IMR-90 (cell line): Measurements from ENCODE around the gene PDE8B. TPM values are rescaled to one million over a fixed set of nuclear protein-coding genes. Genes with fewer than 3 reads are reported as not detected.

Source experiments
- ATAC-seq: fragments of 200-7000 bp; cut with Tn5 transposase; 2 replicates; pipeline ENCODE4 v1.9.1; 2020; ENCODE audit warnings: low read depth, mild to moderate bottlenecking, moderate library complexity
- BruUV-seq: library from RNA; stranded (reverse); fragments of 400-500 nt; replicated peaks from 2 replicates; lab custom pipeline; 2021; lab: Mats Ljungman, UMichigan
- CTCF ChIA-PET: fragments of 300-600 bp; formaldehyde crosslinking; extraction: SDS; loops from one replicate; lab custom pipeline; 2021; ENCODE audit warnings: antibody characterized with exemption; lab: Yijun Ruan, JAX
- POLR2A ChIA-PET: fragments of 300-600 bp; sonication (Branson Sonifier 250); formaldehyde crosslinking; loops from one replicate; lab custom pipeline; 2022; ENCODE audit warnings: antibody characterized with exemption; ENCODE audit not compliant: unreplicated experiment; lab: Charles Lee
- DNase-seq: peaks from one replicate; pipeline ENCODE4 v3.0.0; 2013
- H2AFZ ChIP-seq: replicated peaks from 2 replicates; pipeline ENCODE3; 2013; ENCODE audit warnings: low read length, mild to moderate bottlenecking; ENCODE audit not compliant: poor library complexity
- H2AK5ac ChIP-seq: 2 replicates; pipeline ENCODE4 v1.6.1; 2013; ENCODE audit warnings: low read depth, low read length, inconsistent platforms
- H2AK9ac ChIP-seq: replicated peaks from 2 replicates; pipeline ENCODE3; 2013; ENCODE audit warnings: mild to moderate bottlenecking, low read depth, low read length, moderate library complexity; ENCODE audit not compliant: poor library complexity
- H2BK120ac ChIP-seq: 2 replicates; pipeline ENCODE4 v1.6.1; 2013; ENCODE audit warnings: low read depth, low read length, inconsistent platforms
- H2BK15ac ChIP-seq: 3 replicates; pipeline ENCODE4 v1.6.1; 2013; ENCODE audit warnings: low read depth, low read length, inconsistent platforms
- H2BK20ac ChIP-seq: 2 replicates; pipeline ENCODE4 v1.6.1; 2013; ENCODE audit warnings: low read depth, mild to moderate bottlenecking, inconsistent platforms, low read length, moderate library complexity
- H2BK5ac ChIP-seq: 2 replicates; pipeline ENCODE4 v1.6.1; 2013; ENCODE audit warnings: mild to moderate bottlenecking, low read depth, low read length, inconsistent platforms; ENCODE audit not compliant: poor library complexity, severe bottlenecking
- H3K14ac ChIP-seq: replicated peaks from 2 replicates; pipeline ENCODE4 v1.6.1; 2013; ENCODE audit warnings: low read depth, low read length, inconsistent platforms
- H3K18ac ChIP-seq: 2 replicates; pipeline ENCODE4 v1.6.1; 2013; ENCODE audit warnings: low read depth, low read length, control low read depth
- H3K23ac ChIP-seq: 2 replicates; pipeline ENCODE4 v1.6.1; 2013; ENCODE audit warnings: low read depth, low read length, inconsistent platforms
- H3K27ac ChIP-seq: 2 replicates; pipeline ENCODE4 v1.5.1; 2013; ENCODE audit warnings: mild to moderate bottlenecking, control low read depth, low read length; ENCODE audit not compliant: insufficient read depth
- H3K27me3 ChIP-seq: 2 replicates; pipeline ENCODE4 v1.6.1; 2013; ENCODE audit warnings: low read length; ENCODE audit not compliant: control insufficient read depth, insufficient read depth
- H3K36me3 ChIP-seq: 2 replicates; pipeline ENCODE4 v1.6.1; 2013; ENCODE audit warnings: low read length, mixed read lengths; ENCODE audit not compliant: control insufficient read depth, insufficient read depth
- H3K4ac ChIP-seq: 2 replicates; pipeline ENCODE4 v1.6.1; 2013; ENCODE audit warnings: low read depth, low read length, inconsistent platforms
- H3K4me1 ChIP-seq: 2 replicates; pipeline ENCODE4 v1.6.1; 2013; ENCODE audit warnings: low read length, mixed read lengths; ENCODE audit not compliant: control insufficient read depth, insufficient read depth
- H3K4me2 ChIP-seq: 2 replicates; pipeline ENCODE4 v1.6.1; 2013; ENCODE audit warnings: low read depth, mild to moderate bottlenecking, control low read depth, low read length, moderate library complexity
- H3K4me3 ChIP-seq: 2 replicates; pipeline ENCODE4 v1.5.1; 2013; ENCODE audit warnings: low read depth, mild to moderate bottlenecking, control low read depth, low read length, moderate library complexity; ENCODE audit not compliant: insufficient read depth
- H3K56ac ChIP-seq: 2 replicates; pipeline ENCODE4 v1.6.1; 2013; ENCODE audit warnings: low read length, inconsistent platforms; ENCODE audit not compliant: insufficient read depth; ENCODE audit errors: extremely low read depth
- H3K79me1 ChIP-seq, 2 experiments: 2 replicates each; pipeline ENCODE4 v1.6.1; 2013; ENCODE audit warnings: low read length in 2 of 2, inconsistent platforms in 1 of 2, low read depth in 1 of 2
- H3K9ac ChIP-seq: 2 replicates; pipeline ENCODE4 v1.6.1; 2013; ENCODE audit warnings: low read depth, low read length, control low read depth
- H3K9me1 ChIP-seq: 2 replicates; pipeline ENCODE4 v1.6.1; 2013; ENCODE audit warnings: low read length, inconsistent platforms; ENCODE audit not compliant: insufficient read depth
- H3K9me3 ChIP-seq: 2 replicates; pipeline ENCODE4 v1.6.1; 2013; ENCODE audit warnings: low read length; ENCODE audit not compliant: control insufficient read depth, insufficient read depth
- H4K20me1 ChIP-seq: 2 replicates; pipeline ENCODE4 v1.6.1; 2013; ENCODE audit warnings: low read length, inconsistent platforms; ENCODE audit not compliant: insufficient read depth
- H4K5ac ChIP-seq: 2 replicates; pipeline ENCODE4 v1.6.1; 2013; ENCODE audit warnings: mild to moderate bottlenecking, low read depth, low read length, control low read depth
- H4K8ac ChIP-seq, 2 experiments: 2 replicates each; pipeline ENCODE4 v1.6.1; 2013; ENCODE audit warnings: low read depth in 2 of 2, low read length in 2 of 2, control low read depth in 1 of 2, inconsistent platforms in 1 of 2
- H4K91ac ChIP-seq: 2 replicates; pipeline ENCODE4 v1.6.1; 2013; ENCODE audit warnings: low read depth, low read length, inconsistent platforms; ENCODE audit not compliant: insufficient read depth
- BHLHE40 ChIP-seq: fragments of 150-350 bp; IDR thresholded peaks from 2 replicates; pipeline ENCODE4 v1.6.1; 2016; ENCODE audit warnings: mild to moderate bottlenecking, low read depth, low read length
- FOS ChIP-seq: fragments of 150-350 bp; IDR thresholded peaks from 2 replicates; pipeline ENCODE4 v1.6.1; 2016; ENCODE audit warnings: low read depth, low read length
- WGBS, 2 experiments: methylation state at CpG; one replicate each; pipeline versions ENCODE4 v1.1.5 to v1.1.7; 2013; ENCODE audit warnings: missing lambda C conversion rate in 2 of 2; ENCODE audit not compliant: insufficient read length in 1 of 2; ENCODE audit errors: extremely low coverage in 2 of 2; 5-methylcytosine and 5-hydroxymethylcytosine counted together
- dilution Hi-C: fragments of 300-500 bp; cut with HindIII; formaldehyde crosslinking; loops from one replicate; pipeline ENCODE4 v1.14.3; 2018; ENCODE audit warnings: low sequenced_read_pairs; ENCODE audit not compliant: unreplicated experiment
- in situ Hi-C: fragments of 300-500 bp; cut with MboI; formaldehyde crosslinking; loops from 3 replicates; pipeline ENCODE4 v1.14.3; 2019; ENCODE audit warnings: low sequenced_read_pairs, inconsistent platforms, mixed read lengths
- intact Hi-C: fragments of 100-400 bp; cut with micrococcal nuclease; formaldehyde crosslinking; loops from 2 replicates; pipeline ENCODE4 v1.10.0; 2022
- polyA plus RNA-seq, 3 experiments: library from polyadenylated mRNA; depleted of rRNA; stranded (reverse); fragments of >200 nt; gene quantifications; 2 replicates each; pipeline ENCODE4 v1.2.3, GENCODE V29; 2012; ENCODE audit warnings: low replicate concordance in 1 of 3
- total RNA-seq: library from RNA; depleted of rRNA; stranded (reverse); fragments of >200 nt; gene quantifications from 2 replicates; pipeline ENCODE4 v1.2.3, GENCODE V29; 2012

The PDE8B gene
- total and polyA plus RNA-seq, 2 of the 4 experiments (the other 2 are of a cell fraction), result under 0.01 to 0.03 TPM

DNA sequence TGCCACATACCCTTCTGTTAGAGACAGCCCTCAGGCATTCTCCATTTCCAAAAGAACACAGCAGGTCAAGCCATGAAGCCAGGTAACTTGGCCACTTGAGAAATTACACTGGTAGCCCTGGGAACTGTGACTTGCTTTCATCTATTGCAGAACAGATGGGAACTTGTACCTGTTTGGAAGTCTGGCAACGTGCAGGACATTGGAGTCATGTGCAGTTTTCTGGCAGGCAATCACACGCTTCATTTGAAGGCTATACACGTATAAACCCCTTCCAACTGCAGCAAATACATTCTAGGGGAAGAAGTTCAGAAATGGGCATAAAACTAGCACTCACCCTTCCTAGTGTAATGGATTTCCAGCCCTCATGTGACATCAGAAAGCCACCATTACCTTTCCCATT lies 227.6 kb downstream of the PDE8B start:
- Histone ChIP-seq H3K4ac (no peak overlapping the region), H3K4me3 (no peak overlapping the region), H3K4me2 (no peak overlapping the region), H3K18ac (no peak overlapping the region), H2AFZ (no peak overlapping the region), H4K91ac (no peak overlapping the region), H3K9me1 (no peaks in the 10 kb centered on the region), H3K27me3 (no peaks in the 10 kb centered on the region), H2AK5ac (no peak overlapping the region), H2BK20ac (no peak overlapping the region), H2AK9ac (no peak overlapping the region), H3K9me3 (no peaks in the 10 kb centered on the region), H3K14ac (no peak overlapping the region), H3K4me1 (no peaks in the 10 kb centered on the region), H3K27ac (no peak overlapping the region), H4K20me1 (no peaks in the 10 kb centered on the region), H3K36me3 (peaks cover 12% of the 10 kb centered on the region), H4K8ac (no peak overlapping the region), H4K5ac (no peak overlapping the region), H2BK15ac (no peak overlapping the region), H3K56ac (no peak overlapping the region), H3K9ac (no peak overlapping the region), H3K23ac (no peak overlapping the region), H2BK120ac (no peak overlapping the region), H3K79me1 (no peaks in the 10 kb centered on the region), H2BK5ac (no peak overlapping the region)
- BruUV-seq, result no TSS peak
- TF ChIP-seq FOS (no peak), BHLHE40 (no peak)
- no peak for ATAC-seq
- dilution Hi-C loops, result no loop called here
- ChIA-PET CTCF (no interaction called here), POLR2A (no interaction called here)
- WGBS, 2 experiments, result no CpG with 5 or more reads among the region's 3 CpGs
- no peak for DNase-seq
- intact Hi-C loops, result loop anchor here (5.0 to 10.0 kb wide), 2 partner anchors 143 to 296 kb away; no protein-coding TSS in a partner anchor
- in situ Hi-C loops, result no loop called here
